Activated naive CD4-positive, alpha-beta T cell (primary cell): ENCODE data around the gene TRIO.
"Not testable (repeated sequence)": the region's sequence is repeated elsewhere in the genome, so short reads cannot be mapped to it uniquely, and the experiment has no call there.

Experiments
- DNase-seq, 4 experiments: peaks; one replicate each; lab custom pipeline; 2025; lab: John Stamatoyannopoulos, UW

Gene TRIO

DNA sequence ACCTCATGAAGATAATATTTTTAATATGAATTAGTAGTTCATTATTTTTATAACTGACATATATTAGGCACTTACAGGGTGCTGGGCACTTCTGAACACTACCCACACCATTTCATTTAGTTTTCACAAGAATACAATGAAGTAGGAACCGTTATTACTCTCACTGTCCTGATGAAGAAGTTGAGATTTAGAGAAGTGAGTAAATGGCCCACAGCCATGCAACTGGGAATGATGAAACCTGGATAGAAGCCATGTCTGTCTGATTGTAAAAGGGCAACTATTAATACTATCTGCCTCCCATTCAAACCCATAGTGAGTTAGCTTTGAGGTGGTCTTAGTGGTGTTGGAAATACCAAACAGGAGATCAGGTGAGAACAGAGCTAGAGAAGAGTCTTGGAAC lies 408.9 kb downstream of the TRIO start:
- no peak for DNase-seq

- not testable (repeated sequence) for DNase-seq
Observed at GRCh38 chr5:14554288-14554687, 411.1 kb downstream of the TRIO start.

- no peak for DNase-seq
Observed at GRCh38 chr5:14556015-14556414, 412.9 kb downstream of the TRIO start.

DNA sequence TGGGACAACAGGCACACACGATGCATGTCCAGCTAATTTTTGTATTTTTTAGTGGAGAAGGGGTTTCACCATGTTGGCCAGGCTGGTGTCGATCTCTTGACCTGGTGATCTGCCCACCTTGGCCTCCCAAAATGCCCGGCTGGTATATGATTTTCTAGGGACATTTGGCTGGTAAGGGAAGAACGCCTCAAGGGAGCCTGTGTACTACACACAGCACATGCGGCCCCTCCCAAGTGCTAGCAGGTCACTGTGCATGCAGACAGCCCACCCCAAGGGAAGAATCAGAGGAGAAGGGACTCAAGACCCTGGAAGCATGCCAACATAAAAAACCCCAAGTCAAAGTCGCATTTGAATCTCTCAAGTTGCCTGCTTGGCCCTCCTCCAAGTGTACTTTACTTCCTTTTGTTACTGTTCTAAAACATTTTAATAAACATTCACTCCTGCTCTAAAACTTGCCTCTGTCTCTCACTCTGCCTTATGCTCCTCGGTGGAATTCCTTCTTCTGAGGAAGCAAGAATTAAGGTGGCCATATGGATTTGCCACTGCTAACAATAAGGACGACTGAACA lies 414.1 kb downstream of the TRIO start:
- DNase-seq = no peak

- no peak for DNase-seq
Observed at GRCh38 chr5:14557791-14558415, 414.8 kb downstream of the TRIO start.
